Body of pancreas (tissue), 4 donors: Measurements from ENCODE around the gene NPHP4.

Experiments
- CTCF ChIP-seq, 7 experiments: fragments of 450-650 bp in 4 of 7; fragments of 200-600 bp in 3 of 7; sonication (generic) in 3 of 7; IDR thresholded peaks; one replicate each; pipeline ENCODE4 v1.5.1; 2016 to 2019; ENCODE audit warnings: antibody characterized with exemption in 7 of 7
- POLR2A ChIP-seq, 3 donors: fragments of 450-650 bp; IDR thresholded peaks; one replicate each; pipeline ENCODE4 v1.6.1; 2016; ENCODE audit warnings: antibody characterized with exemption in 3 of 3, mild to moderate bottlenecking in 2 of 3

DNA sequence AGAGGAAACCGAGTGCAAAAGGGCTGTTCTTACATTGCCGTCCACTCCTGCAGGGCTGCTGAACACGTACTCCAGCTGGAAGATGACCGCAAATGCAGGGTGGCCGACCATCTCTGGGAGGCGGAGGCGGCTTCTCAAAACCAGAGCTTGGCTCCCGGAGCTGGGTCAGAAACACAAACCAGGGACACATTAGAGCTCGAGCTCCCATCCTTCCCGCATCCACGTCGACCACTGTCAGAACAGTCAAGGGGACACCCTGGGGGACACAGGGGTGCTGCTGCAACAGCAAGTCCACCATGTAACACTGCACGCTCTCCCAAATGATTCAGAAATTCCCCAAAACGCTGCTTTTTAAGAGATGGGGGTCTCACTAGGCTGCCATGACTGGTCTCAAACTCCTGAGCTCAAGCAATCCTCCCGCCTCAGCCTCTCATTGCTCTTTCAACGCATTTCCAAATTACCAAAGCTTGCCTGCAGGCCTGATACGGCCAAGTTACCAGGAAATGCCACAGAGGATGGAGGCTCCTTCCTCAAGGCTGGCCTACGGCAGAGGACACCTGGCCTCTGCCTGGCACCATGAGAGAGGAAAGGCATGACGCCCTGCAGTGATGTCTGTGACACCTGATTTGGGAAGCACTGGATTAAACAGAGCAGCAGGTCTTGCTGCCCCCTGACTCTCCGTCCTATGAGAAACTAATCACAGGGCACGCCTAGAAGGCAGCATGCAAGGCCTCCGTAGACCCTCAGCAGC is 45.0 kb downstream of the NPHP4 start:
- TF ChIP-seq CTCF (IDR thresholded peaks at IDR 0.05) (no peak), POLR2A (IDR thresholded peaks at IDR 0.05) (no peak)
